Erythroblast (primary cell): ENCODE data around the gene ARAF.

Experiments used
- GATA1 ChIP-seq: IDR thresholded peaks from 2 replicates; pipeline ENCODE4 v1.6.1; 2011; ENCODE audit warnings: low read depth, mild to moderate bottlenecking, control low read depth, low read length, moderate library complexity
- POLR2A ChIP-seq: IDR thresholded peaks from 2 replicates; pipeline ENCODE4 v1.6.1; 2011; ENCODE audit warnings: mild to moderate bottlenecking, low read length

- TF ChIP-seq POLR2A (no peak), GATA1 (no peak)
Measured at GRCh38 chrX:47583240-47583861, 22.3 kb downstream of the ARAF start.
